Breast epithelium (tissue), 4 donors: ENCODE data around the gene PLCH1. TPM values are rescaled to one million over a fixed set of nuclear protein-coding genes. Genes with fewer than 3 reads are reported as not detected.

Source experiments
- DNase-seq, 2 donors: peaks; one replicate each; pipeline ENCODE4 v3.0.0-alpha.2; 2019; ENCODE audit warnings: low spot score in 2 of 2
- H3K27ac ChIP-seq, 2 donors: fragments of 200-600 bp; sonication (generic) in 1 of 2; one replicate each; pipeline ENCODE4 v1.5.1; 2016 to 2019; ENCODE audit warnings: mild to moderate bottlenecking in 1 of 2
- H3K27me3 ChIP-seq, 2 donors: fragments of 200-600 bp; sonication (generic) in 1 of 2; one replicate each; pipeline versions ENCODE4 v1.5.1 to v1.6.0; 2017 to 2019; ENCODE audit warnings: control low read depth in 1 of 2, mild to moderate bottlenecking in 1 of 2
- H3K36me3 ChIP-seq: fragments of 200-600 bp; one replicate; pipeline ENCODE4 v1.5.1; 2019
- H3K4me1 ChIP-seq, 2 donors: fragments of 200-600 bp; sonication (generic); one replicate each; pipeline ENCODE4 v1.5.1; 2016 to 2019; ENCODE audit warnings: control low read depth in 1 of 2
- H3K4me3 ChIP-seq, 3 donors: fragments of 200-600 bp; sonication (generic); 1 replicate in 2 of 3; 2 replicates in 1 of 3; pipeline ENCODE4 v1.5.1; 2016 to 2019; ENCODE audit warnings: mild to moderate bottlenecking in 3 of 3, moderate library complexity in 2 of 3
- H3K9me3 ChIP-seq, 2 donors: fragments of 200-600 bp; sonication (generic) in 1 of 2; one replicate each; pipeline ENCODE4 v1.5.1; 2016 to 2019; ENCODE audit warnings: control low read depth in 1 of 2
- CTCF ChIP-seq, 3 donors: fragments of 450-650 bp; IDR thresholded peaks; one replicate each; pipeline ENCODE4 v1.5.1; 2016 to 2017; ENCODE audit warnings: antibody characterized with exemption in 3 of 3, mild to moderate bottlenecking in 3 of 3, moderate library complexity in 3 of 3
- POLR2A ChIP-seq: fragments of 450-650 bp; IDR thresholded peaks from one replicate; pipeline ENCODE4 v1.6.1; 2016; ENCODE audit warnings: antibody characterized with exemption, mild to moderate bottlenecking, moderate library complexity
- POLR2AphosphoS5 ChIP-seq, 3 donors: sonication (generic); formaldehyde crosslinking; IDR thresholded peaks; one replicate each; pipeline ENCODE4 v1.6.1; 2017; ENCODE audit warnings: antibody characterized with exemption in 3 of 3
- intact Hi-C: fragments of 100-400 bp; cut with DNase I; formaldehyde crosslinking; loops from one replicate; pipeline ENCODE4 v1.15.1; 2023; ENCODE audit warnings: low total_unique reads
- total RNA-seq, 3 donors: library from RNA; depleted of rRNA; stranded (reverse); fragments of >200 nt; gene quantifications; one replicate each; pipeline ENCODE4 v1.1.0, GENCODE V29; 2016

Gene PLCH1
- total RNA-seq, 3 donors from 2014 or later, result 2.0 to 3.4 TPM; not detected in 1

GRCh38 chr3:155411500-155412223 is 333.2 kb downstream of the PLCH1 start:
- Histone ChIP-seq H3K4me1 (no peaks in the 10 kb centered on the region), H3K27me3 (no peaks in the 10 kb centered on the region), H3K9me3 (no peaks in the 10 kb centered on the region), H3K4me3 (no peak overlapping the region), H3K27ac (no peak overlapping the region), H3K36me3 (no peaks in the 10 kb centered on the region)
- intact Hi-C loops, result no loop called here
- DNase-seq, result no peak
- TF ChIP-seq CTCF (IDR thresholded peaks at IDR 0.05) (no peak), POLR2AphosphoS5 (IDR thresholded peaks at IDR 0.05) (no peak), POLR2A (no peak)

GRCh38 chr3:155409336-155409735 is 335.5 kb downstream of the PLCH1 start:
- H3K4me3 ChIP-seq, result no peak overlapping the region
- DNase-seq, result no peak
- H3K4me1 ChIP-seq, result no peaks in the 10 kb centered on the region
- H3K27me3 ChIP-seq, result no peaks in the 10 kb centered on the region
- H3K27ac ChIP-seq, result no peak overlapping the region
- H3K36me3 ChIP-seq, result no peaks in the 10 kb centered on the region
- intact Hi-C loops, result no loop called here
- TF ChIP-seq POLR2A (no peak), CTCF (IDR thresholded peaks at IDR 0.05) (no peak), POLR2AphosphoS5 (IDR thresholded peaks at IDR 0.05) (no peak)
- H3K9me3 ChIP-seq, result no peaks in the 10 kb centered on the region

GRCh38 chr3:155407971-155408370 is 336.9 kb downstream of the PLCH1 start:
- no peaks in the 10 kb centered on the region for H3K36me3 ChIP-seq
- H3K27me3 ChIP-seq, result no peaks in the 10 kb centered on the region
- H3K9me3 ChIP-seq, result no peaks in the 10 kb centered on the region
- no peak overlapping the region for H3K4me3 ChIP-seq
- no peak for TF ChIP-seq POLR2AphosphoS5 (IDR thresholded peaks at IDR 0.05)
- TF ChIP-seq CTCF (IDR thresholded peaks at IDR 0.05), result no peak
- no peak for TF ChIP-seq POLR2A
- intact Hi-C loops, result no loop called here
- no peak overlapping the region for H3K27ac ChIP-seq
- no peaks in the 10 kb centered on the region for H3K4me1 ChIP-seq
- DNase-seq, result no peak

GRCh38 chr3:155407331-155407730 is 337.5 kb downstream of the PLCH1 start:
- Histone ChIP-seq H3K27me3 (no peaks in the 10 kb centered on the region), H3K4me3 (no peak overlapping the region), H3K9me3 (no peaks in the 10 kb centered on the region), H3K36me3 (no peaks in the 10 kb centered on the region), H3K27ac (no peak overlapping the region), H3K4me1 (no peaks in the 10 kb centered on the region)
- TF ChIP-seq POLR2AphosphoS5 (IDR thresholded peaks at IDR 0.05) (no peak), POLR2A (no peak), CTCF (IDR thresholded peaks at IDR 0.05) (no peak)
- no peak for DNase-seq
- intact Hi-C loops, result no loop called here

- no peaks in the 10 kb centered on the region for H3K27me3 ChIP-seq
- no peak overlapping the region for H3K27ac ChIP-seq
- intact Hi-C loops, result no loop called here
- no peak for DNase-seq
- H3K9me3 ChIP-seq, result no peaks in the 10 kb centered on the region
- H3K4me3 ChIP-seq, result no peak overlapping the region
- no peaks in the 10 kb centered on the region for H3K36me3 ChIP-seq
- H3K4me1 ChIP-seq, result no peaks in the 10 kb centered on the region
- TF ChIP-seq POLR2AphosphoS5 (IDR thresholded peaks at IDR 0.05), result no peak
- TF ChIP-seq CTCF (IDR thresholded peaks at IDR 0.05), result no peak
- no peak for TF ChIP-seq POLR2A
Measured at GRCh38 chr3:155404486-155404885, 340.4 kb downstream of the PLCH1 start.
